ENCODE results near the gene PLD5. TPM values are rescaled to one million over a fixed set of nuclear protein-coding genes. Genes with fewer than 3 reads are reported as not detected.

Gene PLD5
- total and polyA plus RNA-seq, 7 donors, result 0.03 to 0.92 (median 0.22) TPM; not detected in 4

DNA sequence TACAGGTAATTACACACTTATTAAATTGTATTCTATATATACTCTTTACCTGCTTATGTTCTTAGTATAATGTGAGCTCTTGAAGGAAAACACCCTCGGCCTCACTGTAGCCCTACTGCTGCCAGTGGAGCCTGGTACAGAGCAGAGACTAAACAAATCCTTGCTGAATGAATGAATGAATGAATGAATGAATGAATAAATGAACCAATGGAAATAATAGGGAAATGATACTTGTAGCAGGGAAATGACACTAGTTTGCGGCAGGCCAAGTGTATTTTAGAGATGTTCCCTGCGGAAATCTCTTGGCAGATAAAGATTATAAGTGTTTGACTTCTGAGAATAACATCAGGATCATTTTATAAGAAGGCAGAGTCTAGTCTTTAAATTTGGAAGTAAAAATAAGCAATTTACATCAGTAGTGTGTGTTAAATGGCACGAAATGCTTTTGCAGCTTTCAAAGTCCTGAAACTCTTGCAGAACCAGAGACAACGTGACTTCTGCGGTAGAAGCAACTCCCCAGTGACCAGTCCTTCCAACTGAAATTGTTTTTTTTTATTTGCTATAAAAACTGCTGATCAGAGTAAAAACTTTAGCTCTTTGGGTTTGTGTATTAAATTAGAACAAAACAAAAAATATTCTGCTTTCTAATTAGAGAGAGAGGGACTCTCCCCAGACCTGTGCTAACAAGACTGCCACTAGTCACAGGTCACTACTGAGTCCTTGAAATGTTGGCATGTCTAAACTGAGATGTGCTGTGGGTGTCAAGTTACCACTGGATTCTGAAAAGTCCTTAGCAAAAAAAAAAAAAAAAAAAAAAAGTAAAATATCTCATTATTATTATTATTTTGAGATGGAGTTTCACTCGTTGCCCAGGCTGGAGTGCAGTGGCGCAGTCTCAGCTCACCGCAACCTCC is 326.3 kb downstream of the PLD5 start:
- WGBS, 3 donors, result 64 to 70% (median 66%) methylated on average over 9 of the region's 9 CpGs
- no peaks in the 10 kb centered on the region for H3K27me3 ChIP-seq (ENCODE audit: insufficient read depth in 3 of 3, low read length in 2 of 3)

GRCh38 chr1:242196914-242197313 is 327.6 kb downstream of the PLD5 start:
- TF ChIP-seq CTCF (IDR thresholded peaks at IDR 0.05), result no peak
- ATAC-seq (no peak), DNase-seq (no peak)
- no peaks in the 10 kb centered on the region for H3K9me3 ChIP-seq
- WGBS, 3 donors, result 83 to 91% (median 86%) methylated on average over 5 of the region's 5 CpGs
- no peak overlapping the region for H3K4me3 ChIP-seq
- H3K36me3 ChIP-seq (ENCODE audit: insufficient read depth in 1 of 2, low read depth in 1 of 2), result no peaks in the 10 kb centered on the region
- H3K27me3 ChIP-seq (ENCODE audit: insufficient read depth in 3 of 3, low read length in 2 of 3), result no peaks in the 10 kb centered on the region
- intact Hi-C loops (cut with DNase I), result no loop called here
- no peaks in the 10 kb centered on the region for H3K4me1 ChIP-seq
- H3K27ac ChIP-seq, result no peak overlapping the region

More for the DNA sequence above, 326.3 kb downstream of the PLD5 start:
- H3K9me3 ChIP-seq, result no peaks in the 10 kb centered on the region
- H3K36me3 ChIP-seq (ENCODE audit: insufficient read depth in 1 of 2, low read depth in 1 of 2), result no peaks in the 10 kb centered on the region
- no peaks in the 10 kb centered on the region for H3K4me1 ChIP-seq
- no peak overlapping the region for H3K27ac ChIP-seq
- no peak for TF ChIP-seq CTCF (IDR thresholded peaks at IDR 0.05)
- H3K4me3 ChIP-seq, result no peak overlapping the region
- ATAC-seq (no peak), DNase-seq (no peak)
- intact Hi-C loops (cut with DNase I), result no loop called here

DNA sequence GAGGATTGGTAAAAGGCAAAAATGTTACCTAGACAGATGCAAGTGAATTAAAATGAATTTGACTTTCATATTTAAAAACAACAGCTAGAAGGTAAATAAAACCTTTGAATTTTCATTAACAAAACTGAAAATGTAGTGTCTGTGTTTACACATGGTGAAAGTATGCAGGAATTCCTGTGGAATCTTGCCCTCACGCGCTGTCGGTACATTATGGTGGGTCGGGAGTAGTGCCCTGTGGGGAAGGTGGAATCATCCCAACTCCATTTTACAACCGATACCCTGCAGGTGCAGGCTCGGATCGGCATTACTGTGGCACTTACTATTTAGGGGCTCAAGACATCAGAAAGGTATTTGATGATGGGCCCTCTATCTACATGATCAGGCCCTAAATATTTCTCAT is 328.4 kb downstream of the PLD5 start:
- no peak for TF ChIP-seq CTCF (IDR thresholded peaks at IDR 0.05)
- Histone ChIP-seq H3K9me3 (no peaks in the 10 kb centered on the region), H3K27ac (no peak overlapping the region), H3K27me3 (ENCODE audit: insufficient read depth in 3 of 3, low read length in 2 of 3) (no peaks in the 10 kb centered on the region), H3K4me1 (no peaks in the 10 kb centered on the region), H3K4me3 (no peak overlapping the region), H3K36me3 (ENCODE audit: insufficient read depth in 1 of 2, low read depth in 1 of 2) (no peaks in the 10 kb centered on the region)
- intact Hi-C loops (cut with DNase I), result no loop called here
- 79 to 83% (median 80%) methylated on average over 7 of the region's 7 CpGs for WGBS, 3 donors
- no peak for ATAC-seq
- no peak for DNase-seq

- no peaks in the 10 kb centered on the region for H3K9me3 ChIP-seq
- ATAC-seq, result no peak
- no peaks in the 10 kb centered on the region for H3K4me1 ChIP-seq
- H3K27me3 ChIP-seq (ENCODE audit: insufficient read depth in 3 of 3, low read length in 2 of 3), result no peaks in the 10 kb centered on the region
- TF ChIP-seq CTCF (IDR thresholded peaks at IDR 0.05), result no peak
- 82 to 85% (median 83%) methylated on average over 2 of the region's 2 CpGs for WGBS, 3 donors
- no peak overlapping the region for H3K27ac ChIP-seq
- no peak for DNase-seq
- intact Hi-C loops (cut with DNase I), result no loop called here
- no peaks in the 10 kb centered on the region for H3K36me3 ChIP-seq (ENCODE audit: insufficient read depth in 1 of 2, low read depth in 1 of 2)
- no peak overlapping the region for H3K4me3 ChIP-seq
These were observed 334.9 kb downstream of the PLD5 start for GRCh38 chr1:242189591-242189990.
